Measurements from ENCODE around the gene MAST1. TPM values are rescaled to one million over a fixed set of nuclear protein-coding genes. Genes with fewer than 3 reads are reported as not detected.
A peak's percentile ranks its signal among the peaks of the same experiment; 100 is the strongest.

MAST1 gene
- total RNA-seq, 2 experiments from 2014 or later, result 2.4 to 3.0 TPM

DNA sequence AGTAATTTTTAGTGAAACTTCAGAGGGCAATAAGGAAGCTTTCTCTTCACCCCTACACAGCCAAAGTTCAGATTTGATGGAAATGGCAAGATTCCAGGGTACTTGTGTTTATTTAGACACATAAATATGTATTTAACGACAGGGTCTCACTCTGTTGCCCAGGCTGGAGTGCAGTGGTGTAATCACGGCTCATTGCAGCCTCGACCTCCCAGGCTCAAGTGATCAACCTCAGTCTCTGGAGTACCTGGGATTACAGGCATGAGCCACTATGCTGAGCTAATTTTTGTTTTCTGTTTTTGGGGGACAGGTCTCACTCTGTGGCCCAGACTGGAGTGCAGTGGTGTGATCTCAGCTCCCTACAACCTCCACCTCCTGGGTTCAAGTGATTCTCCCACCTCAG lies 82.7 kb downstream of the MAST1 start:
- intact Hi-C loops (cut with micrococcal nuclease), result no loop called here
- TF ChIP-seq, protein P1, sequence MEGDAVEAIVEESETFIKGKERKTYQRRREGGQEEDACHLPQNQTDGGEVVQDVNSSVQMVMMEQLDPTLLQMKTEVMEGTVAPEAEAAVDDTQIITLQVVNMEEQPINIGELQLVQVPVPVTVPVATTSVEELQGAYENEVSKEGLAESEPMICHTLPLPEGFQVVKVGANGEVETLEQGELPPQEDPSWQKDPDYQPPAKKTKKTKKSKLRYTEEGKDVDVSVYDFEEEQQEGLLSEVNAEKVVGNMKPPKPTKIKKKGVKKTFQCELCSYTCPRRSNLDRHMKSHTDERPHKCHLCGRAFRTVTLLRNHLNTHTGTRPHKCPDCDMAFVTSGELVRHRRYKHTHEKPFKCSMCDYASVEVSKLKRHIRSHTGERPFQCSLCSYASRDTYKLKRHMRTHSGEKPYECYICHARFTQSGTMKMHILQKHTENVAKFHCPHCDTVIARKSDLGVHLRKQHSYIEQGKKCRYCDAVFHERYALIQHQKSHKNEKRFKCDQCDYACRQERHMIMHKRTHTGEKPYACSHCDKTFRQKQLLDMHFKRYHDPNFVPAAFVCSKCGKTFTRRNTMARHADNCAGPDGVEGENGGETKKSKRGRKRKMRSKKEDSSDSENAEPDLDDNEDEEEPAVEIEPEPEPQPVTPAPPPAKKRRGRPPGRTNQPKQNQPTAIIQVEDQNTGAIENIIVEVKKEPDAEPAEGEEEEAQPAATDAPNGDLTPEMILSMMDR (IDR thresholded peaks at IDR 0.05), result no peak
- POLR2A ChIA-PET, result interaction anchor here (0.9 to 5.4 kb wide), 5 partner anchors 10 to 44 kb away, joined by 3 to 39 read pairs (median 3); partner anchors contain the start of gene FARSA
- DNase-seq, result no peak
- no peaks in the 10 kb centered on the region for H3K27me3 Mint-ChIP-seq
- H3K36me3 Mint-ChIP-seq (ENCODE audit: low read depth), result peaks cover 39% of the 10 kb centered on the region
- no peaks in the 10 kb centered on the region for H3K9me3 Mint-ChIP-seq
- no peak for ATAC-seq
- peaks cover 17% of the 10 kb centered on the region for H3K4me1 Mint-ChIP-seq (ENCODE audit: low read depth)
- peak overlapping the region; percentile 66 for H3K27ac Mint-ChIP-seq
- no peak overlapping the region for H3K4me3 Mint-ChIP-seq
- CTCF ChIA-PET, result interaction anchor here (2.9 kb wide), 1 partner anchor 44 kb away, joined by 11 read pairs; no protein-coding TSS in a partner anchor

DNA sequence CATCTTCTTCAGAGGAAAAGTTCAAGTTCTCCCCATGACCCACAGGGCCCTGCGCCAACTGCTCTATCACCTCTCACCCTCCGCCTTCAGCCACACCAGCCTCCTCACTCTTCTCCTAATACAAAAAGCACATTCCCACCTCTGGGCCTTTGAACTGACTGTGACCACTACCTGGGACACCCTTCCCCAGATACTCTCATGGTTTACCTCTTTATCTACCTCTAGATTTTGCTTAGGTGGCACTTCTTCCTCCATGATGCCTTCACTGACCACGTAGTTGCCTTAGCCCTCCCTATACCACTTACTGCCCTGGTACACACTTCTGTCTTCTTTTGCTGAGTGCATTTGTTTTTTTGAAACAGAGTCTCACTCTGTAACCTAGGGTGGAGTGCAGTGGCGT lies 84.6 kb downstream of the MAST1 start:
- intact Hi-C loops (cut with micrococcal nuclease), result no loop called here
- Mint-ChIP-seq H3K9me3 (no peaks in the 10 kb centered on the region), H3K27me3 (no peaks in the 10 kb centered on the region), H3K4me1 (ENCODE audit: low read depth) (peaks cover 13% of the 10 kb centered on the region), H3K27ac (no peak overlapping the region), H3K4me3 (no peak overlapping the region), H3K36me3 (ENCODE audit: low read depth) (peaks cover 51% of the 10 kb centered on the region)
- TF ChIP-seq, protein P1 (IDR thresholded peaks at IDR 0.05), result no peak
- POLR2A ChIA-PET, result interaction anchor here (5.4 kb wide), 1 partner anchor 8 kb away, joined by 39 read pairs; the partner anchor contains the start of gene FARSA
- DNase-seq (no peak), ATAC-seq (no peak)
- CTCF ChIA-PET, result no interaction called here

Small RNA genes within 50 kb of the gene (microRNA-seq; reads per million reads assigned to microRNA genes)
- gene MIR5695 (ENCODE audit: borderline microRNAs expressed, borderline replicate concordance), result not detected
- not detected for gene MIR6794 (ENCODE audit: borderline microRNAs expressed, borderline replicate concordance)

Other genes with a start within 250 kb of the MAST1 start
- 1 to 10 TPM; 6.8 to 9.3 TPM for gene ZNF490, start 227.7 kb upstream of the MAST1 start, total RNA-seq
- gene ZNF791, start 227.6 kb upstream of the MAST1 start, total RNA-seq, result 10 to 100 TPM; 15.1 to 16.7 TPM
- gene MAN2B1, start 171.8 kb upstream of the MAST1 start, total RNA-seq, result 100 to 1,000 TPM; 127 to 135 TPM
- 10 to 100 TPM; 17.5 to 23.2 TPM for gene WDR83, start 171.7 kb upstream of the MAST1 start, total RNA-seq
- 100 to 1,000 TPM; 113 TPM for gene DHPS, start 156.6 kb upstream of the MAST1 start, total RNA-seq
- not detected for gene GNG14, start 150.5 kb upstream of the MAST1 start, total RNA-seq
- gene FBXW9, start 141.9 kb upstream of the MAST1 start, total RNA-seq, result 10 to 100 TPM in 1 of 2 experiments, 1 to 10 TPM in 1; 9.9 to 10.8 TPM
- gene TNPO2, start 114.6 kb upstream of the MAST1 start, total RNA-seq, result 10 to 100 TPM; 90.7 to 94.5 TPM
- 100 to 1,000 TPM; 154 to 169 TPM for gene TRIR, start 103.8 kb upstream of the MAST1 start, total RNA-seq
- 10 to 100 TPM; 50.7 to 52.2 TPM for gene GET3, start 101.0 kb upstream of the MAST1 start, total RNA-seq
- not detected for gene BEST2, start 86.7 kb upstream of the MAST1 start, total RNA-seq
- gene HOOK2, start 63.0 kb upstream of the MAST1 start, total RNA-seq, result 10 to 100 TPM; 17.3 to 18.4 TPM
- 100 to 1,000 TPM; 292 to 299 TPM for gene JUNB, start 47.0 kb upstream of the MAST1 start, total RNA-seq
- gene PRDX2, start 36.7 kb upstream of the MAST1 start, total RNA-seq, result 100 to 1,000 TPM; 251 to 262 TPM
- 10 to 100 TPM; 31.1 to 36.2 TPM for gene THSD8, start 36.4 kb upstream of the MAST1 start, total RNA-seq
- gene RNASEH2A, start 31.9 kb upstream of the MAST1 start, total RNA-seq, result 10 to 100 TPM; 40.3 to 44.1 TPM
- not detected for gene RTBDN, start 3.9 kb upstream of the MAST1 start, total RNA-seq
- gene DNASE2, start 42.9 kb downstream of the MAST1 start, total RNA-seq, result 10 to 100 TPM; 22.3 to 26.1 TPM
- under 1 TPM; 0.32 to 0.38 TPM for gene KLF1, start 48.7 kb downstream of the MAST1 start, total RNA-seq
- 10 to 100 TPM; 37.5 to 43.8 TPM for gene GCDH, start 52.6 kb downstream of the MAST1 start, total RNA-seq
- 1 to 10 TPM; 3.0 to 4.4 TPM for gene SYCE2, start 80.8 kb downstream of the MAST1 start, total RNA-seq
- gene FARSA, start 95.2 kb downstream of the MAST1 start, total RNA-seq, result 100 to 1,000 TPM; 128 to 138 TPM
- 100 to 1,000 TPM; 535 to 563 TPM for gene CALR, start 100.1 kb downstream of the MAST1 start, total RNA-seq
- gene RAD23A, start 107.3 kb downstream of the MAST1 start, total RNA-seq, result 100 to 1,000 TPM; 189 to 190 TPM
- gene GADD45GIP1, start 118.7 kb downstream of the MAST1 start, total RNA-seq, result 10 to 100 TPM; 32.6 to 36.0 TPM
- not detected for gene DAND5, start 131.1 kb downstream of the MAST1 start, total RNA-seq
- gene NFIX, start 157.0 kb downstream of the MAST1 start, total RNA-seq, result 1 to 10 TPM; 4.7 to 5.0 TPM